IMR-90 (cell line): Measurements from ENCODE around the gene CAPZA2.

ENCODE experiments used
- BHLHE40 ChIP-seq: fragments of 150-350 bp; IDR thresholded peaks from 2 replicates; pipeline ENCODE4 v1.6.1; 2016; ENCODE audit warnings: mild to moderate bottlenecking, low read depth, low read length
- CEBPB ChIP-seq: IDR thresholded peaks from 2 replicates; pipeline ENCODE4 v1.6.1; 2012; ENCODE audit warnings: low read depth, low read length, improper control_type of control experiment
- CTCF ChIP-seq: conservative IDR thresholded peaks from 2 replicates; pipeline ENCODE4 v1.5.1; 2012; ENCODE audit warnings: mild to moderate bottlenecking, low read depth, low read length, improper control_type of control experiment
- ELK1 ChIP-seq: fragments of 150-350 bp; IDR thresholded peaks from 2 replicates; pipeline ENCODE4 v1.6.1; 2016; ENCODE audit warnings: low read depth, mild to moderate bottlenecking, low read length, moderate library complexity, borderline replicate concordance
- MAFK ChIP-seq: IDR thresholded peaks from 2 replicates; pipeline ENCODE4 v1.6.1; 2012; ENCODE audit warnings: low read depth, low read length, improper control_type of control experiment
- MXI1 ChIP-seq: IDR thresholded peaks from 2 replicates; pipeline ENCODE4 v1.6.1; 2012; ENCODE audit warnings: low read depth, mild to moderate bottlenecking, low read length, moderate library complexity, borderline replicate concordance
- POLR2A ChIP-seq: IDR thresholded peaks from 2 replicates; pipeline ENCODE4 v1.6.1; 2012; ENCODE audit warnings: mild to moderate bottlenecking, low read depth, low read length
- RAD21 ChIP-seq: IDR thresholded peaks from 2 replicates; pipeline ENCODE4 v1.6.1; 2012; ENCODE audit warnings: low read length, improper control_type of control experiment
- RCOR1 ChIP-seq: IDR thresholded peaks from 2 replicates; pipeline ENCODE4 v1.6.1; 2012; ENCODE audit warnings: mild to moderate bottlenecking, low read length, improper control_type of control experiment; ENCODE audit not compliant: insufficient replicate concordance
- RFX5 ChIP-seq: IDR thresholded peaks from 2 replicates; pipeline ENCODE4 v1.8.0; 2012; ENCODE audit warnings: low read depth, mild to moderate bottlenecking, low read length, moderate library complexity

GRCh38 chr7:116952635-116953371 lies 90.4 kb downstream of the CAPZA2 start:
- TF ChIP-seq CTCF (no peak), BHLHE40 (no peak), POLR2A (no peak; the same call in 1 of the 2 replicates), CEBPB (no peak), MAFK (no peak), RFX5 (no peak), RCOR1 (no peak), RAD21 (no peak), MXI1 (no peak), ELK1 (no peak)
